A673 (cell line): ENCODE results near the gene PPP2CA.

Source experiments
- EZH2 ChIP-seq: fragments of 200-600 bp; sonication (generic); IDR thresholded peaks from 2 replicates; pipeline ENCODE4 v1.6.1; 2017; ENCODE audit warnings: borderline replicate concordance, low read depth, mild to moderate bottlenecking, mixed read lengths, antibody characterized with exemption, low read length; ENCODE audit not compliant: poor library complexity, severe bottlenecking
- TF ChIP-seq, protein P1 (sequence below): fragments of 300-800, 200-600 bp; sonication (generic); conservative IDR thresholded peaks from 2 replicates; pipeline ENCODE4 v1.5.1; 2017; ENCODE audit warnings: low read depth, mild to moderate bottlenecking, antibody characterized with exemption, low read length, moderate library complexity, mixed read lengths

DNA sequence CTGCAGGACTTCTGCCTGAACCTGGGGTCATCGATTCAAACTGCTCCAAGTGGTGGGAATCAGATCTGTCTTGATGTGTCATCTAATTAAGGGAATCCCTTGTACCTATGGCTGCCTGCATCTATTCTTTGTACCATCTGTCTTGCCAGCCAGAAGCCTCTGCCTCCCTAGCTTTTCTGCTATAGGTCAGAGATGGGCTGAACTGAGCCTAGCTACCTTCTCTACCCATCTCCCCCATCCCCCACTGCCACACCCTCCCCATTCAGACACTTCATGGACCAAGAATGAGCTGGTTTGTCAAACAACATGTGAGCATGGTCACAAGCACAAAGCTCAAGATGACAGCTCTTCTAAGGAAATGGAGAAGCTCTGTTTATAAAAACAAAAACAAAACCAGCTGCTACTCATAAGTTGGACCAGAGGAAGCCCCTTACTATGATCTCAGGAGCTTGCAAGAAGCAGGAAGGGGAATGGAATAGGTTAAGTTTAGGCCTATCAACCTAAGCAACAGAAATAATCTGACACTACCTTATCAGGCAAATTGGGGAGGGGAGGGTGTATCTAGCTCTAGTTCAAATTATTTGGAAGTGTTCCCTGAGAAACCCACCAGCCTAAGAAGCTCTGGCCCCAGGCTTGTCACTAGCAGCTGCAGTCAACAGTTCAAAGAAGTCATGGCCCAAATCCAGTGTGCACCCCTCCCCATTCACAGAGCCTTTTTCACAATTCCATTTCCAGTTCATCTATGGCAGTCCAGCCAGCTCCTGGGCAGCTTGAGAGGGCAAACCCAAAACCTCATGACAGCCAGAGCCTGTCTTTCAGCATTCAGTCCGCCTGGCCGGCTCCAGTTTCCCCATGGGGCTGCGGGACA is 79.0 kb downstream of the PPP2CA start:
- TF ChIP-seq, protein P1, sequence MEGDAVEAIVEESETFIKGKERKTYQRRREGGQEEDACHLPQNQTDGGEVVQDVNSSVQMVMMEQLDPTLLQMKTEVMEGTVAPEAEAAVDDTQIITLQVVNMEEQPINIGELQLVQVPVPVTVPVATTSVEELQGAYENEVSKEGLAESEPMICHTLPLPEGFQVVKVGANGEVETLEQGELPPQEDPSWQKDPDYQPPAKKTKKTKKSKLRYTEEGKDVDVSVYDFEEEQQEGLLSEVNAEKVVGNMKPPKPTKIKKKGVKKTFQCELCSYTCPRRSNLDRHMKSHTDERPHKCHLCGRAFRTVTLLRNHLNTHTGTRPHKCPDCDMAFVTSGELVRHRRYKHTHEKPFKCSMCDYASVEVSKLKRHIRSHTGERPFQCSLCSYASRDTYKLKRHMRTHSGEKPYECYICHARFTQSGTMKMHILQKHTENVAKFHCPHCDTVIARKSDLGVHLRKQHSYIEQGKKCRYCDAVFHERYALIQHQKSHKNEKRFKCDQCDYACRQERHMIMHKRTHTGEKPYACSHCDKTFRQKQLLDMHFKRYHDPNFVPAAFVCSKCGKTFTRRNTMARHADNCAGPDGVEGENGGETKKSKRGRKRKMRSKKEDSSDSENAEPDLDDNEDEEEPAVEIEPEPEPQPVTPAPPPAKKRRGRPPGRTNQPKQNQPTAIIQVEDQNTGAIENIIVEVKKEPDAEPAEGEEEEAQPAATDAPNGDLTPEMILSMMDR: no peak
- TF ChIP-seq EZH2: no peak
